Fibroblast of lung (primary cell): Measurements from ENCODE around the gene TRPM6. TPM values are rescaled to one million over a fixed set of nuclear protein-coding genes. Genes with fewer than 3 reads are reported as not detected.

ENCODE experiments used
- DNase-seq, 2 donors: peaks; one replicate each; pipeline versions ENCODE4 v3.0.0 to v3.0.0-alpha.2; 2010; ENCODE audit warnings: low read depth in 2 of 2
- H2AFZ ChIP-seq: 2 replicates; pipeline ENCODE4 v1.5.1; 2012; ENCODE audit warnings: low read length, control low read depth, inconsistent platforms
- H3K27ac ChIP-seq: 2 replicates; pipeline ENCODE4 v1.5.1; 2011; ENCODE audit warnings: low read length, control low read depth; ENCODE audit not compliant: insufficient read depth
- H3K27me3 ChIP-seq: 2 replicates; pipeline ENCODE4 v1.5.1; 2011; ENCODE audit warnings: mild to moderate bottlenecking, low read length; ENCODE audit not compliant: control insufficient read depth, insufficient read depth
- H3K36me3 ChIP-seq: 2 replicates; pipeline ENCODE4 v1.5.1; 2011; ENCODE audit warnings: low read length; ENCODE audit not compliant: control insufficient read depth, insufficient read depth
- H3K4me1 ChIP-seq: 2 replicates; pipeline ENCODE4 v1.5.1; 2011; ENCODE audit warnings: low read length; ENCODE audit not compliant: control insufficient read depth, insufficient read depth; ENCODE audit errors: extremely low read depth
- H3K4me2 ChIP-seq: 2 replicates; pipeline ENCODE4 v1.5.1; 2011; ENCODE audit warnings: low read length, control low read depth; ENCODE audit not compliant: insufficient read depth; ENCODE audit errors: extremely low read depth
- H3K4me3 ChIP-seq, 4 experiments: fragments of 200-600 bp in 1 of 4; sonication (generic) in 1 of 4; replicated peaks in 1 of 4; 2 replicates each; pipeline ENCODE4 v1.5.1; 2011 to 2016; ENCODE audit warnings: low read length in 4 of 4, low read depth in 3 of 4, mild to moderate bottlenecking in 3 of 4, control low read depth in 2 of 4, inconsistent platforms in 1 of 4, mixed read lengths in 1 of 4; ENCODE audit not compliant: insufficient read depth in 1 of 4; ENCODE audit errors: control extremely low read depth in 1 of 4
- H3K79me2 ChIP-seq: 2 replicates; pipeline ENCODE4 v1.5.1; 2012; ENCODE audit warnings: mild to moderate bottlenecking, low read length, inconsistent platforms; ENCODE audit not compliant: control insufficient read depth, insufficient read depth
- H3K9ac ChIP-seq: 2 replicates; pipeline ENCODE4 v1.5.1; 2011; ENCODE audit warnings: mild to moderate bottlenecking, low read length, control low read depth; ENCODE audit not compliant: insufficient read depth
- H3K9me3 ChIP-seq: 2 replicates; pipeline ENCODE4 v1.5.1; 2012; ENCODE audit warnings: low read depth, low read length; ENCODE audit not compliant: control insufficient read depth, insufficient read depth
- H4K20me1 ChIP-seq: 2 replicates; pipeline ENCODE4 v1.5.1; 2011; ENCODE audit warnings: low read length; ENCODE audit not compliant: control insufficient read depth, insufficient read depth; ENCODE audit errors: extremely low read depth
- CTCF ChIP-seq, 2 donors: IDR thresholded peaks in 1 of 2; conservative IDR thresholded peaks in 1 of 2; 1 replicate in 1 of 2; 2 replicates in 1 of 2; pipeline ENCODE4 v1.5.1; 2011 to 2012; ENCODE audit warnings: low read length in 2 of 2, control low read depth in 1 of 2, inconsistent platforms in 1 of 2, low read depth in 1 of 2, mild to moderate bottlenecking in 1 of 2
- EZH2 ChIP-seq: IDR thresholded peaks from 2 replicates; pipeline ENCODE4 v1.5.1; 2012; ENCODE audit warnings: low read length, control low read depth, mild to moderate bottlenecking; ENCODE audit errors: missing control alignments
- polyA plus RNA-seq, 2 donors: library from polyadenylated mRNA; depleted of rRNA in 1 of 2; stranded (reverse) in 1 of 2; unstranded in 1 of 2; fragments of >200 nt; gene quantifications; 2 replicates each; pipeline ENCODE4 v1.2.1, GENCODE V29; 2011 to 2012; ENCODE audit warnings: missing spikeins in 1 of 2
- total RNA-seq: library from RNA; depleted of rRNA; stranded (reverse); fragments of >200 nt; gene quantifications from 2 replicates; pipeline ENCODE4 v1.2.1, GENCODE V29; 2014

TRPM6 gene
- total and polyA plus RNA-seq, 2 donors (not counting 1 experiment from before 2014, with no cell fraction given) = under 0.01 to 0.02 TPM

- TF ChIP-seq EZH2 (no peak), CTCF (conservative IDR thresholded peaks at IDR 0.05 in 1 of 2, IDR thresholded peaks at IDR 0.05 in 1 of 2; ENCODE audit: low read depth in 1 of 2, low read length in 2 of 2) (no peak)
- Histone ChIP-seq H3K4me1 (no peaks in the 10 kb centered on the region), H2AFZ (no peak overlapping the region), H3K4me2 (no peak overlapping the region), H3K27ac (no peak overlapping the region), H4K20me1 (no peaks in the 10 kb centered on the region), H3K9ac (no peak overlapping the region), H3K27me3 (no peaks in the 10 kb centered on the region), H3K4me3 (no peak overlapping the region), H3K9me3 (no peaks in the 10 kb centered on the region), H3K79me2 (no peaks in the 10 kb centered on the region), H3K36me3 (no peaks in the 10 kb centered on the region)
- DNase-seq = no peak
Measured at GRCh38 chr9:74742191-74742790, 145.4 kb downstream of the TRPM6 start.

- no peak overlapping the region for H3K27ac ChIP-seq
- H3K4me3 ChIP-seq = no peak overlapping the region
- H3K4me2 ChIP-seq = no peak overlapping the region
- H3K9me3 ChIP-seq = no peaks in the 10 kb centered on the region
- H2AFZ ChIP-seq = no peak overlapping the region
- H4K20me1 ChIP-seq = no peaks in the 10 kb centered on the region
- no peak for TF ChIP-seq CTCF (conservative IDR thresholded peaks at IDR 0.05 in 1 of 2, IDR thresholded peaks at IDR 0.05 in 1 of 2; ENCODE audit: low read depth in 1 of 2, low read length in 2 of 2)
- no peak for TF ChIP-seq EZH2
- no peaks in the 10 kb centered on the region for H3K27me3 ChIP-seq
- no peaks in the 10 kb centered on the region for H3K79me2 ChIP-seq
- H3K36me3 ChIP-seq = no peaks in the 10 kb centered on the region
- no peak for DNase-seq
- no peaks in the 10 kb centered on the region for H3K4me1 ChIP-seq
- H3K9ac ChIP-seq = no peak overlapping the region
Measured at GRCh38 chr9:74736646-74737045, 151.1 kb downstream of the TRPM6 start.

- H3K4me2 ChIP-seq = no peak overlapping the region
- no peak overlapping the region for H3K27ac ChIP-seq
- no peaks in the 10 kb centered on the region for H3K4me1 ChIP-seq
- H3K4me3 ChIP-seq = no peak overlapping the region
- no peak for TF ChIP-seq CTCF (conservative IDR thresholded peaks at IDR 0.05 in 1 of 2, IDR thresholded peaks at IDR 0.05 in 1 of 2; ENCODE audit: low read depth in 1 of 2, low read length in 2 of 2)
- no peak for TF ChIP-seq EZH2
- no peak overlapping the region for H2AFZ ChIP-seq
- no peaks in the 10 kb centered on the region for H3K9me3 ChIP-seq
- H3K79me2 ChIP-seq = no peaks in the 10 kb centered on the region
- no peaks in the 10 kb centered on the region for H3K27me3 ChIP-seq
- DNase-seq = no peak
- H3K36me3 ChIP-seq = no peaks in the 10 kb centered on the region
- no peaks in the 10 kb centered on the region for H4K20me1 ChIP-seq
- H3K9ac ChIP-seq = no peak overlapping the region
Measured at GRCh38 chr9:74735761-74736160, 152.0 kb downstream of the TRPM6 start.
